KMS-11 (cell line): ENCODE measurements around the gene ICE2.

Experiments
- H2AFZ ChIP-seq: fragments of 200-600 bp; sonication (generic); 2 replicates; pipeline ENCODE4 v1.6.1; 2016; ENCODE audit warnings: antibody characterized with exemption, mixed run types, low read depth
- H3K27ac ChIP-seq: fragments of 200-600 bp; sonication (generic); 2 replicates; pipeline ENCODE4 v1.6.1; 2016; ENCODE audit warnings: mild to moderate bottlenecking, mixed run types
- H3K27me3 ChIP-seq: fragments of 200-600 bp; sonication (generic); 2 replicates; pipeline ENCODE4 v1.6.1; 2017; ENCODE audit warnings: mild to moderate bottlenecking, low read depth, mixed run types, moderate library complexity; ENCODE audit not compliant: insufficient read depth
- H3K36me3 ChIP-seq: fragments of 200-600 bp; sonication (generic); 2 replicates; pipeline ENCODE4 v1.6.1; 2017; ENCODE audit warnings: mild to moderate bottlenecking, mixed run types; ENCODE audit not compliant: insufficient read depth
- H3K4me1 ChIP-seq: fragments of 200-600 bp; sonication (generic); 2 replicates; pipeline ENCODE4 v1.6.1; 2016; ENCODE audit warnings: mild to moderate bottlenecking, low read depth, mixed run types; ENCODE audit not compliant: poor library complexity, severe bottlenecking
- H3K4me2 ChIP-seq: fragments of 200-600 bp; sonication (generic); 2 replicates; pipeline ENCODE4 v1.7.0; 2016; ENCODE audit warnings: mild to moderate bottlenecking, mixed run types
- H3K4me3 ChIP-seq: fragments of 200-600 bp; sonication (generic); IDR thresholded peaks from 2 replicates; pipeline ENCODE4 v1.6.1; 2017; ENCODE audit warnings: low read depth, low read length, mixed read lengths; ENCODE audit not compliant: insufficient read depth
- H3K79me2 ChIP-seq: fragments of 200-600 bp; sonication (generic); 2 replicates; pipeline ENCODE4 v1.6.1; 2016; ENCODE audit warnings: low read depth, mixed run types; ENCODE audit not compliant: insufficient read depth
- H3K9ac ChIP-seq: fragments of 200-600 bp; sonication (generic); 2 replicates; pipeline ENCODE4 v1.6.1; 2016; ENCODE audit warnings: mild to moderate bottlenecking, mixed run types
- H4K20me1 ChIP-seq: fragments of 200-600 bp; sonication (generic); 2 replicates; pipeline ENCODE4 v1.6.1; 2016; ENCODE audit warnings: mild to moderate bottlenecking, mixed run types; ENCODE audit not compliant: insufficient read depth
- CTCF ChIP-seq: fragments of 200-600 bp; sonication (generic); conservative IDR thresholded peaks from 2 replicates; pipeline ENCODE4 v1.6.1; 2017; ENCODE audit warnings: low read depth, mild to moderate bottlenecking, antibody characterized with exemption, low read length, moderate library complexity, mixed read lengths

Gene ICE2

GRCh38 chr15:60379185-60379524 lies 99.8 kb downstream of the ICE2 start:
- Histone ChIP-seq H3K27me3 (no peaks in the 10 kb centered on the region), H3K27ac (no peak overlapping the region), H4K20me1 (no peaks in the 10 kb centered on the region), H3K9ac (no peak overlapping the region), H3K4me3 (no peak overlapping the region), H3K36me3 (no peaks in the 10 kb centered on the region), H3K4me1 (no peaks in the 10 kb centered on the region), H3K79me2 (peaks cover 5% of the 10 kb centered on the region; the same call in 1 of the 2 replicates), H2AFZ (no peak overlapping the region), H3K4me2 (no peak overlapping the region)
- no peak for TF ChIP-seq CTCF

- Histone ChIP-seq H3K79me2 (no peaks in the 10 kb centered on the region), H3K36me3 (no peaks in the 10 kb centered on the region), H3K27ac (no peak overlapping the region), H3K4me3 (no peak overlapping the region), H3K4me1 (no peaks in the 10 kb centered on the region), H3K4me2 (no peak overlapping the region), H3K9ac (no peak overlapping the region), H2AFZ (no peak overlapping the region), H4K20me1 (no peaks in the 10 kb centered on the region), H3K27me3 (no peaks in the 10 kb centered on the region)
- TF ChIP-seq CTCF: no peak
Observed at GRCh38 chr15:60376677-60377095, 102.3 kb downstream of the ICE2 start.

GRCh38 chr15:60375306-60375705 lies 103.6 kb downstream of the ICE2 start:
- no peak for TF ChIP-seq CTCF
- Histone ChIP-seq H3K4me2 (no peak overlapping the region), H3K4me1 (no peaks in the 10 kb centered on the region), H4K20me1 (no peaks in the 10 kb centered on the region), H3K27me3 (no peaks in the 10 kb centered on the region), H3K79me2 (no peaks in the 10 kb centered on the region), H3K36me3 (no peaks in the 10 kb centered on the region), H3K4me3 (no peak overlapping the region), H3K9ac (no peak overlapping the region), H3K27ac (no peak overlapping the region), H2AFZ (no peak overlapping the region)

- H3K4me1 ChIP-seq: no peaks in the 10 kb centered on the region
- no peaks in the 10 kb centered on the region for H3K36me3 ChIP-seq
- H4K20me1 ChIP-seq: no peaks in the 10 kb centered on the region
- no peak overlapping the region for H3K9ac ChIP-seq
- TF ChIP-seq CTCF: no peak
- no peak overlapping the region for H3K4me2 ChIP-seq
- H3K27ac ChIP-seq: no peak overlapping the region
- no peak overlapping the region for H2AFZ ChIP-seq
- no peaks in the 10 kb centered on the region for H3K79me2 ChIP-seq
- no peak overlapping the region for H3K4me3 ChIP-seq
- H3K27me3 ChIP-seq: no peaks in the 10 kb centered on the region
Observed at GRCh38 chr15:60374628-60375081, 104.3 kb downstream of the ICE2 start.

GRCh38 chr15:60374209-60374608 lies 104.7 kb downstream of the ICE2 start:
- Histone ChIP-seq H3K4me1 (no peaks in the 10 kb centered on the region), H2AFZ (no peak overlapping the region), H3K27me3 (no peaks in the 10 kb centered on the region), H3K9ac (no peak overlapping the region), H4K20me1 (no peaks in the 10 kb centered on the region), H3K4me3 (no peak overlapping the region), H3K4me2 (no peak overlapping the region), H3K36me3 (no peaks in the 10 kb centered on the region), H3K27ac (no peak overlapping the region), H3K79me2 (no peaks in the 10 kb centered on the region)
- no peak for TF ChIP-seq CTCF
